ENCODE measurements around the gene PKD1.

GRCh38 chr16:2086106-2086742, 49.5 kb downstream of the PKD1 start:
- TF ChIP-seq, protein P1, sequence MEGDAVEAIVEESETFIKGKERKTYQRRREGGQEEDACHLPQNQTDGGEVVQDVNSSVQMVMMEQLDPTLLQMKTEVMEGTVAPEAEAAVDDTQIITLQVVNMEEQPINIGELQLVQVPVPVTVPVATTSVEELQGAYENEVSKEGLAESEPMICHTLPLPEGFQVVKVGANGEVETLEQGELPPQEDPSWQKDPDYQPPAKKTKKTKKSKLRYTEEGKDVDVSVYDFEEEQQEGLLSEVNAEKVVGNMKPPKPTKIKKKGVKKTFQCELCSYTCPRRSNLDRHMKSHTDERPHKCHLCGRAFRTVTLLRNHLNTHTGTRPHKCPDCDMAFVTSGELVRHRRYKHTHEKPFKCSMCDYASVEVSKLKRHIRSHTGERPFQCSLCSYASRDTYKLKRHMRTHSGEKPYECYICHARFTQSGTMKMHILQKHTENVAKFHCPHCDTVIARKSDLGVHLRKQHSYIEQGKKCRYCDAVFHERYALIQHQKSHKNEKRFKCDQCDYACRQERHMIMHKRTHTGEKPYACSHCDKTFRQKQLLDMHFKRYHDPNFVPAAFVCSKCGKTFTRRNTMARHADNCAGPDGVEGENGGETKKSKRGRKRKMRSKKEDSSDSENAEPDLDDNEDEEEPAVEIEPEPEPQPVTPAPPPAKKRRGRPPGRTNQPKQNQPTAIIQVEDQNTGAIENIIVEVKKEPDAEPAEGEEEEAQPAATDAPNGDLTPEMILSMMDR (IDR thresholded peaks at IDR 0.05; ENCODE audit: poor library complexity), result no peak
- TF ChIP-seq EZH2 (IDR thresholded peaks at IDR 0.05; ENCODE audit: borderline replicate concordance), result no peak
